Stimulated activated naive CD8-positive, alpha-beta T cell treated with anti-CD3 and anti-CD28 coated beads, Interleukin-15, Interleukin-2, amounts not matched to agents 100 U/mL and 50 U/mL, for 24 hours (primary cell): ENCODE data around the gene C12orf54.
A peak's percentile ranks its signal among the peaks of the same experiment; 100 is the strongest.
"Not testable (repeated sequence)": the region's sequence is repeated elsewhere in the genome, so short reads cannot be mapped to it uniquely, and the experiment has no call there.

Source experiments
- ATAC-seq: fragments of 150-1000 bp; cut with Tn5 transposase; one replicate; pipeline ENCODE4 v1.10.0; 2021
- DNase-seq: peaks from one replicate; pipeline ENCODE4 v3.0.0; 2021

C12orf54 gene

GRCh38 chr12:48510111-48510510, 27.8 kb downstream of the C12orf54 start:
- ATAC-seq (no peak), DNase-seq (no peak)

GRCh38 chr12:48512855-48513254, 30.6 kb downstream of the C12orf54 start:
- no peak for DNase-seq
- peak; percentile 98 for ATAC-seq

GRCh38 chr12:48514728-48515127, 32.4 kb downstream of the C12orf54 start:
- no peak for DNase-seq
- ATAC-seq, result no peak

GRCh38 chr12:48520381-48520780, 38.1 kb downstream of the C12orf54 start:
- not testable (repeated sequence) for DNase-seq, ATAC-seq

GRCh38 chr12:48525332-48525731, 43.0 kb downstream of the C12orf54 start, which contains the start of gene OR8S1:
Gene OR8S1, plus strand, starts transcription at chr12:48525632. Its CDS starts 0 bp downstream, at chr12:48525632.
- DNase-seq (no peak), ATAC-seq (no peak)

GRCh38 chr12:48527891-48528670, 45.8 kb downstream of the C12orf54 start:
- ATAC-seq, result no peak
- DNase-seq, result no peak

GRCh38 chr12:48532601-48533000, 50.3 kb downstream of the C12orf54 start:
- no peak for DNase-seq
- no peak for ATAC-seq

- DNase-seq, result no peak
- no peak for ATAC-seq
These were observed 54.3 kb downstream of the C12orf54 start for GRCh38 chr12:48536602-48537001.

- no peak for ATAC-seq
- DNase-seq, result peak; percentile 68
These were observed 60.1 kb downstream of the C12orf54 start for GRCh38 chr12:48542300-48542928.

- ATAC-seq, result no peak
- DNase-seq, result no peak
These were observed 63.7 kb downstream of the C12orf54 start for GRCh38 chr12:48545833-48546469.
